Measurements from ENCODE around the gene TGM2.

TGM2 gene

GRCh38 chr20:38173237-38174156, 8.4 kb upstream of the TGM2 start:
- DNase-seq, result no peak

DNA sequence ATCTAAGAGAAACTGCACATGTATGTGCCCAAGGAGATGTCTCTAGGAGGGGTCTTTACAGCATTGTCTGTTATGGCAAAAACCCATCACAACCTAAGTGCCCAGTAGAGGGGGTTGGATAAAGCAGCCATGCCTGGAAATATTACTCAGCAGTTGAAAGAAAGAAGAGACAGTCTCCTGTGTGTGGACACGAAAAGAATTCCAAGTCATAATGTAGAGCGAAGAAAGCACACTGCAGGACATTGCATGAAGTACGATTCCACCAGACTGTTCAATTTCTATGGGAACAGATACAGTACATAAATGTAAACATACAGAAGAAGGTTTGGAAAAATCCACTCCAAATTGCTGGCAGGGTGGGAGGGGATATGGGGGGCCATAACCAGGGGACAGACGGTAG, 7.3 kb upstream of the TGM2 start:
- DNase-seq, result no peak

GRCh38 chr20:38171675-38172043, 6.6 kb upstream of the TGM2 start:
- DNase-seq, result no peak

DNA sequence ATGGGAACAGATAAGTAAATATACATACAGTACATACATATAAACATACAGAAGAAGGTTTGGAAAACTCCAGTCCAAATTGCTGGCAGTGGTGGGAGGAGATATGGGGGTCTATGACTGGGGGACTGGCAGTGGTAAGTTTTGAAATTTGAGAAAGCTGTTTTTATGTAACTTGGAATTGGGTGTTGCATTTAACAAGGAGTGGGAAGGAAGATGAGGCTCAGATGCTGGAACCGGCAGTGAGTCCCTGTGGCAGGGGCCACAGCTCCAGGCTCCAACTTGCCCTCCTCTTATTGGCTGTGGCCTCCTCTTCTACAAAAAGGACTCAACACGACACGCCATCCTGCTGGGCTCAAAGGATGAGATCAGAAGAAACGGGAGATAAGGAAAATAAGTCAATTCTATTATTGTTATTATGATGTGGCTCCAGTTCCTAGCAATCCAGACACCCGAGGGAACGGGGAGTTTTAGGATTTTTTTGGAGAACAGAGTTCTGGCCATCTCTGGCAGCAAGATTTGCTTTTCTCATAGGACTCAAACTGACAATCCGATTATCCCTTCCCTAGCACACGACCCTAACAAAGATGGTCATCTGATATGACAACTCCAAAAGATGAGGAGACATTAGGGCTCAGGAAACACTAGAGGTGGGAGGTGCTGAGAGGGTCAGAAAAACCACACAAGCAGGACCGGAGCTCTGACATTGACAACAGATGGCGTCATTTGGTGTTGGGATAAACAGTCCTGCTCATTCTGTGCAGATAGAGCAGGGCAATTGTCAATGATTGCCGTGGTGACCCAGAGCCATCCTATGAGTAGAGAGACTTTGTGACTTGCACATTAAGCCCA, 6.0 kb upstream of the TGM2 start:
- DNase-seq, result no peak

DNA sequence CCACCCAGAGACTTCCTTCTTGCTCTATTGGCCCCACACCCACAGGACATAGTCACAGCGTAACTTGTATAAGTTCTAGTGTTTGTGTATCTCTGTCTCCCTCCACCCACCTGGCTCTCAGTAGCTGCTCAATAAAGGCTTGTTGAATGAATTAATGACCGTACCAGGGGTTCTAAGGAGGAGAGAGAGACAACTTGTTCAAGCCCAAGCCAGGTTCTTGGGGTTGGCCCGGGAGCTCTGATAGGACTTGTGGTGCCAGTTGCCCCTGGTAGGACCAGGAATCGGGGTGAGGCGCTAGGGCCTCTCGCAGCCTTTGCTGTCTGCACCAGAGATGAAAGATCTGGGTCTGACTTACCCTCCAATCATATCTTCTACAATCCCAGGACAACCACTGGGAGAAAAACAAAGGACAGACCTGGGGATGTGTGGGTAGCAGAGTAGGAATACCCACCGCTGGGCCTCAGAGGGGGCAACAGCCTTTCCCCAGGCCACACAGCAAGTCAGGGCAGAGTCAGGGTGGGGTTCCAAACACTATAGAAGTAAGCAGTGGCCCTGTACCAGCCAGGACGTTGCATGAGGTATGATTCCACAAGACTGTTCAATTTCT, 5.3 kb upstream of the TGM2 start:
- DNase-seq, result no peak

DNA sequence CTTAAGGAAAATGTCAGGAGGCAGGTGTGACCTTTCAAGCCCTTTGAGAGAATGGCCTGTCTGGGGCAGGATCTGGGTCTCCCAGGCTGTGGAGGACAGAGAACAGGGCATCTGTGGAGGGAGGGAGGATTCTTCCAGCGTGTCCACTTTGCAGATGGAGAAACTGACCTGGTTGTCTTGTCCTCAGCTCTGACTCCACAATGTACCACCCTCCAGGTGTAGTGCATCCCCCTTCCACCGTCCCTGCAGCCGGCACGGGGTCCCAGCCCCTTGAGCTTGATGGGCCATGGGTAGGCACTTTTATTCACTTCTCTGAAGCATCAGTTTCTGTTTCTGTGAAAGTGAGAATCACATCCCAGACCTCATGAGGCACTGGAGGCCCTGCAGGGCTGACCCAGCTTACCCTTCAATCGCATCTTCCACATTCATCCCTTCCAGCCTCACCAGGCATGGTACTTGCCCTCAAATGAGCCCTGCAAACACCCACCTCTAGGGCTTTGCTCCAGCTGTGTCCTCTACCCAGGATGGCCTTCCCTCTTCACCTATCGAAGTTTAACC, 4.6 kb upstream of the TGM2 start:
- DNase-seq, result no peak

DNA sequence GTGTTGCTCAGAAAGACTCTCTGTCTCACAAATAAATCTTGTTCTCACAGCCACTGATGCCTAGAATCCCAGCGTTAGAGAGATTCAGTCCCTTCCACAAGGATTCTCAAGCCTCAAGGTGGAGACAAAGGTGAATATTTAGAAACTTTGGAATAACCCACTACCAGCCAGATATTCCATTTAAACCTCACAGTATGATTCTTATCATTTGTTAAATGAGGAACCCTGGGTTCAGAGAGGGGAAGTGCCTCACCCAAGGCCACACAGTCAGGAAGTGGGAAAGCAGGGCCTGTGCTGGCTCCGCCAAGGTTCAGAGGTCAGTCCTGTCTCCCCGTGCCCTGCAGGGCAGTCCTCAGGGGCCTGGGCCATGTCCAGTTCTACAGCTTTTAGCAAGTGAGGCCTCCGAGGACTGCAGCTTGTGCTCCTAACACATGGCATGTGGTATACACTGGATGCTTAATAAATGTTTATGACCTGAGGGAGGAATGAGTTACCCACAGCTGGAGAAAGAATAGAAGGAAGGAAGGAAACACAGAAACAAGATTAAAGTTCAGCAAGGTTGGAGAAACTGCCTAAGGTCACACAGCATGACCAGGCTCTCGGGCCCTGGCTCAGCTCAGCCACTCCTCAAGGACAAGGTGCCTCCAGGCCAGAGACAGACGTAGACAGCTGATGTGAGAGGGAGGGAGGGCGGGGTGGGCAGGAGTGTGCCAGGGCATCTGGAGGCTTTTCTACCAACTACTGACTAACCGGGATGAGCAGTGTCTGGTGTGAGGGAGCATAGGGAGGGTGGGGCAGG, 3.9 kb upstream of the TGM2 start:
- DNase-seq, result no peak

DNA sequence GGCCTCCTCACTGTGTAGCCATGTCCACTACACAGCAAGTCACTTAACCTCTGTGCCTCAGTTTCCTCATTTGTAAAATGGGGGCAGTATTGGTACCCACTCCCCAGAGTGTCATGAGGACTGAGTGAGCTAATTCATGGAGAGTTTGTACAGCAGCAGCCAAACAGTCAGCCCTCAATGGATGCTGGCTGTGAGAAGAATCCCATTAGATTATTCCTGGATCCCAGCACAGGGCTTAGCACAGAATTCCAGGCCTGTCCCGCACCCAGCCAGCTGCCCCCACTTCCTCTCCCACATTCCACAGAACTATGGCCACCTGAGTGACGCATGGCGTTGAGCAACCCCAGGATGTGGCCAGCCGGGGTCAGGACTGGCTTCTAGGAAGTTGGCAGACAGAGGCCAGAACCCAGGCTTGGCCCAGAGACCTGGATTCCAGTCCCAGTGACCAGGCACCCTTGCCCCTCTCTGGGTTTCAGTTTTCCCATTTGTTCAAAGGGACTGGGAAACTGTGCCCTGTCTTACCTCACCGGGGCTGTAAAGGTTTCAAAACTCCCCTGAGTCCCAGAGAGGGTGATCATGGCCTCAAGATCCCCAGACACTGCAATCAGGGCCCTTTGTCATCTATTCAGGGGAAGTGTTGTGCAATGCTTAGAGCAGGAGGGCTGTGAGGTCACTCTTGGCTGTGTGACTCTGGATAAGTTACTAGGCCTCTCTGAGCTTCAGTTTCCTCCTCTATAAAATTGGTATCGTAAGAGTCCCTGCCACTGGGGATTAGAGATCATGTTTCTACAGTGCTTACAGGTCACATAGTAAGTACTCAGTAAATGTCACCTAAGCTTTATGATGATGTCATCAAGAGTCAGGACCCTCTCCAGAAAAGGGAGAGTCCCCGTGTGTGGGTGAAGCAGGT, 3.0 kb upstream of the TGM2 start:
- DNase-seq, result no peak

DNA sequence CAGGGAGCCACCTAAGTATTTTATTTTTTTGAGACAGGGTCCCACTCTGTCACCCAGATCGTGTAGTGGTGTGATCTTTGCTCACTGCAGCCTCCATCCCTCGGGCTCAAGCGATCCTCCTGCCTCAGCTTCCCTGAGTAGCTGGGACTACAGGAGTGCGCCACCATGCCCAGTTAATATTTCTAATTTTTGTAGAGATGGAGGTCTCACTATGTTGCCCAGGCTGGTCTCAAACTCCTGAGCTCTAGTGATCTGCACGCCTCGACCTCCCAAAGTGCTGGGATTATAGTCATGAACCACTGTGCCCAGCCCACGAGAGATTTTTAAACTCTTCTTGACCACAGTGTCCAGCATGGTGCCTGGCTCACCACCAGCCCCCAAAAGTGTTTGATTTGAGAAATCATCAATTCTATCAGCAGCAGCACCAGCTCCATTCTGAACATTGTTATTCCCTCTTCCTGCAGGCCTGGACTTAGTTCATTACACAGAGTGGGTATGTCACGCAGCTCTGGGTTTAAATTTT, 2.3 kb upstream of the TGM2 start:
- no peak for DNase-seq

DNA sequence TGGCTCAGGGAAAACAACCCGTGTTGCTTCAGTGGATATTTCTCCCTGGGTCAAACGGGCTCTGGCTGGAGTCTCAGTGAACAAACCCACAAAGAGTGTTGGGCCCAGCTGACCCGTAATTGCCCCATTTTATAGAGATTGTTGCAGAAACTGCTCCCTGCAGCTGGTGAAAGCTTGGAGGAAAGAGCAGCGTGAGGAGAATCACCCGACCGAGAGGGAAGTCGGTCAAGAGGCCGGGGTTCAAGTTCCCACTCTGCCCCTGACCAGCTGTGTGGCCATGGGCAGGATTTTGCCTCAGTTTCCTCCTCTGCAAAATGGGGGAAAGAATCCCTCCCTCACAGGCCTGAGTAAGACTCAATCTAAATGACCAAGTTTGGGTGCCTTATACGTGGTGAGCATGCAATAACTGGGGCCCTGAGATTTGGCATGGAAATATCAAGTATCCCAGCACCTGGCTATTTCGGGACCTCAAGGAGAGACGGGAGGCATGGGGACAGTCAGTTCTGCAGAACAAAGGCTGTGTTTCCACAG, 1.7 kb upstream of the TGM2 start:
- DNase-seq, result no peak

DNA sequence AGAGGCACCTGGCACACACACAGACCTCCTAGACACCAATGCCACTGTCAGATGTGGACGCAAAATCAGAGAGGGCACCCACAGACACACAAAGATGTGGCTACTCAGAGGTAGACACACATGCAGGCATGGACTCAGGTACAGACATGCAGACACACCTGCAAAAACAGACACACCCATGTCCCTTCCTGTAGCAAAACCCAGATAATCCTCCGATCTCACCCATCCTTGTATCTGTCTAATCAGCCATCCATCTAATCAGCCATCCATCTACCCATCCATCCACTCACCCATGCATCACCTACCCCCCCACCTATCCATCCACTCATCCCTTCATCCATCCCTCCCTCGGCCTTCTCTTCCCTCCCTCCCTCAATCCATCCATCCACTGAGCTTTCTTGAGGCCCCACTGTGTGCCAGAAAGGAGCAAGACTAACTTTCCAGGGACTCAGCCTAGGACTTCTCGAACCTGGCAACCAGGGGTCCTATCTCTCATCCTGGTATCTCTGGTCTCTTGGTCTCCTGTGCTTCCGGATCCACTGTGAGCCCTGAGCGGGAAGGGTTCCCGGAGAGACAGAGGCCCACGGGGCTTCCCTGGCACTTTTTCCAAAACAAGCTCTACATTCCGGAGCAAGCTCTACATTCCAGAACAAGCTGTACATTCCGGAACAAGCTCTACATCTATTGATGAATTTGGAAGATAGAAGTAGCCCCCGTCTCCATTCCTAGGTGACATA, 1.1 kb upstream of the TGM2 start:
- DNase-seq, result no peak

DNA sequence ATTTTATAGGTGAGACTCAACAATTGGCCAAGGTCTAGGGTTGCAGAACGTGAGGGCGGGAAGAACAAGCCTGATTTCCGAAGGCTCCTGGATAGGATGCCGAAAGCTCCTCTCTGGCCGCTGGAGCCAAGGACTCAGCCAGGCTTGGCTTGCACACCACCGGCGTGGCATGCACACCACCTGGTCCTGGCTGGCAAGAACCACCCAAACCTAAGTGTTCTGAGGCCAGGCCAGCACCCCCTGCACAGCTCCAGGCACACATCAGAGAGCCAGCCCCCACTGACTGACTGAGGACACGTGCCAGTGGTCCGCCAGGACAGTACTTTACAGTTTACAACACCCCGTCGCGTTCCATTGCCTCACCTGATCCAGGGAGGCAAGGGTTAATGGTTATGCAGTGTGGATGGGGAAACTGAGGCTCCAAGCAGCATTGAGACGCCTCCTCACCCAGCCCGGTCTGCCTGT, 414 bp downstream of the TGM2 start:
- DNase-seq, result no peak

DNA sequence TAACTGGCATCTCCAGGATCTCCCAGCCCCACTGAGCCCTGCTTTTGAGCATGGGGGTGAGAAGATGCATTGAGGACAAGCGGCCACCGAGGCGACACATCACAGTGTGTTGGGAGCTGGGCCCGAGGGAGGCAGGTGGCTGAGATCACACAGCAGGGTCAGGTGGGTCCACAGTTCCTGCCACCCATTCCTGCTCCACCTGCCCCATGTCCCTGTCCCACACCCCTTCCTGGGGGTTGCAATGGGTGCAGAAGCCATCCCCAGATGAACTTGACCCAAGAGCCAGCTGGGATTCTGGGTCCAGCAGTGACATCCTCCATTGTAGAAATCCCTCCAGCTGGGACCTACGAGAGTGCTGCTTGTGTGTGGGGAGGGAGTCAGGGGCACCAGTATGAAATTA, 1.0 kb downstream of the TGM2 start:
- DNase-seq, result no peak

DNA sequence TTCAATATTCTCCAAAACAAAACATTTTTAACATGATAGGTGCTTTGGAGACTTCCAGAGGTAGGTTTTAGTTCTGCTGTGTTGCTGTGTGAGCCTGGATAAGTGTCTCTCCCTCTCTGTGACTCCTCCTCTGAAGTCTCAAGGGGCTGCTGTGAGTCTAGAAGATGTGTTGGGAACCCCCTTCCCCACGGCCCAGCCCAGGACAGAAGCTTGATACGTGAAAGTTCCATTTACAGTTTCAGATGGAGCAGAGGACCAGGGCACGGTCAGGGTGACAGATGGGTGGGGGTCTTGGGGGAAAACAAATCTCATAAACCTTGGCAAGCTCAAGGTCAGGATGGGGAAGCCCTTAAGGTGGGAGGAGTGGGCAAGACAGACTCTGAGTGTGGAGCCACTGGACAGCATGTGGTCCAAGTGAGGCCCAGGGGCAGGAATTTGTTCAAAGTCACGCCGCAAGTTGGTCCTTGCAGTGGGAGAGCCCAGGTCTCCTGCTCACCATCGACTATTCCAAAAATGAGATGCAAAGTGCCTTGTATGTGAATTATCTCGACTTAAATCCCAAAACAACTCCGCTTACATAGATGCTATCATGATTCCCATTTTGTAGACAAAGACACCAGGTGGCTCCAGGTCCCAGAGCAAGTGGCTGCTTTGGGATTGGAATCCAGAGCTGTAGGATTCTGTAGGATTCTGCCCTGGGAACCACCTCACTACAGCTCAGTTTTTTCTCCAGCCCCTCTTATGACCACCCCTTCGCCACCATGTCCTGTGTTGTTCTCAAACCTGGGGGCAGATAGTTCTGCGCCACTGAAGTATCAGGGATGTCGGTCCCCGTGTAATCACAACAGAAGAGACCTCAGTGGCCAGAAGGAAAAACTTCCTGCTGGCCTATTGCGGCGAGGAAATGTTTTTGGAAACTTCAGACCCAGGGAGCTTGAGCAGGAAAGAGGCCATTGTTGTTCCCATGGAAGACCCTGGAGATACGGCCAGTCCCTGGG, 1.9 kb downstream of the TGM2 start:
- no peak for DNase-seq

GRCh38 chr20:38162149-38162548, 2.9 kb downstream of the TGM2 start:
- no peak for DNase-seq

- DNase-seq, result no peak
Measured at GRCh38 chr20:38161412-38161774, 3.7 kb downstream of the TGM2 start.

DNA sequence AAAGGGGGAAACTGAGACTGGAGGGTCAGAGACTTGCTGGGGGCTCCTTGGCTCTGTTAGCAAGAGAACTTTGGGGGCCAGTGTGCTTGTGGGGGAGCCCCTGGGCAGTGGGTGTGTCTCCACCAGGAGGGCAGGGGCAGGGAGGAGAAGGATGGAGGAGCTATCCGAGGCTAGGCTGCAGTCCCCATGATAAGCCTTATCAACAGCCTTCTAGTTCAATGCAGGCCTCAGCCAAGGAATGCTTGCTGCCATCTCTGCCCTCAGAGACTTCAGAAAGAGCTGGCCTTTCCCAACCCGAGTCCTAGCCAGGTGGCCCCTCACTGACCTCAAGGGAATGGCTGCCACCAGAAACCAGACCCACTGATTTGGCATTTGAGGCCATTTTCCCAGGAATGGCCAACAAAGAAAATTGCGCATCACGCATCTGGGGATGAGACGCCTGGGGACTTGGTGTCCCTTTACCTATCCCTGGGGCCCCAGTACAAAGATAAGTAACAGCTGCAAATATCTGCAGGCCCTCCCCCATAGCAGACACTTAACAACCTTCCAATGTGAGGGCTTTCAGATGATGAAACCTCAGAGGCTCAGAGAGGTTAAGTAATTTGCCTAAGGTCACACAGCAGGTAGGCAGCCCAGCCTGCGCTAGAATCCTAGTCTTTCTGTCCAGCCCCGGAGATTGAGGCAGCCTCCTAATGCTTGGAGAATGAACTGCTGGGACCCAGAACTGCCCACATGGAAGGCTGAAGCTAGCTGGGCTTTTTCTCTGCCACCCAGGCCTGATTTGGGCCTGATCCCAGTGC, 4.9 kb downstream of the TGM2 start:
- no peak for DNase-seq

- no peak for DNase-seq
Measured at GRCh38 chr20:38159566-38159956, 5.5 kb downstream of the TGM2 start.

Measured in KG1 (cell line).